GM19328 (cell line): ENCODE results near the gene PLEK.
"Not testable (repeated sequence)": the region's sequence is repeated elsewhere in the genome, so short reads cannot be mapped to it uniquely, and the experiment has no call there.

Source experiments
- ATAC-seq: cut with Tn5 transposase; IDR thresholded peaks from one replicate; pipeline ENCODE4 v1.9.1; 2021; ENCODE audit warnings: mild to moderate bottlenecking, moderate library complexity; ENCODE audit not compliant: unreplicated experiment

Gene PLEK

DNA sequence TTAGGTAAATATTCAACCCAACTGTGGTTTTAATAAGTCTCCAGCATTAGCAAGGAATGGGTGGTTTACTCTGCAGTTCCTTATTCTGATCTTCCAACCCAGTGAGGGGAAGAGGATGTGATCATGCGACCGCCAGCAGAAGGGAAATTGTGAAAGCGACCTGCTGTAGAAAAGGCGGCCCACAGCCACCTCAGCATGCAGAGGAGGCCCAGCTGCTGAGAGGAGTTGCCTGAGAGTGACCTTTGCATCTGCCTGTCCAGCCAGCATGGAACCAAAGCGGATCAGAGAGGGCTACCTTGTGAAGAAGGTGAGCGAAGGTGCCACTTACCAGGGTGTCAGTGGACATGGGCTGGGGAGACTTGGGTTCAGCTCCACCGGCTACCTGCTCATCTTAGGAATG is at the start of gene PLEK:
Gene PLEK, plus strand, starts transcription at position 196 of the 400 bp plus-strand sequence. Its CDS starts 70 bp downstream, at position 266.
- ATAC-seq = peak; percentile 47

GRCh38 chr2:68316111-68316510 is 49.0 kb upstream of the PLEK start:
- ATAC-seq = no peak

DNA sequence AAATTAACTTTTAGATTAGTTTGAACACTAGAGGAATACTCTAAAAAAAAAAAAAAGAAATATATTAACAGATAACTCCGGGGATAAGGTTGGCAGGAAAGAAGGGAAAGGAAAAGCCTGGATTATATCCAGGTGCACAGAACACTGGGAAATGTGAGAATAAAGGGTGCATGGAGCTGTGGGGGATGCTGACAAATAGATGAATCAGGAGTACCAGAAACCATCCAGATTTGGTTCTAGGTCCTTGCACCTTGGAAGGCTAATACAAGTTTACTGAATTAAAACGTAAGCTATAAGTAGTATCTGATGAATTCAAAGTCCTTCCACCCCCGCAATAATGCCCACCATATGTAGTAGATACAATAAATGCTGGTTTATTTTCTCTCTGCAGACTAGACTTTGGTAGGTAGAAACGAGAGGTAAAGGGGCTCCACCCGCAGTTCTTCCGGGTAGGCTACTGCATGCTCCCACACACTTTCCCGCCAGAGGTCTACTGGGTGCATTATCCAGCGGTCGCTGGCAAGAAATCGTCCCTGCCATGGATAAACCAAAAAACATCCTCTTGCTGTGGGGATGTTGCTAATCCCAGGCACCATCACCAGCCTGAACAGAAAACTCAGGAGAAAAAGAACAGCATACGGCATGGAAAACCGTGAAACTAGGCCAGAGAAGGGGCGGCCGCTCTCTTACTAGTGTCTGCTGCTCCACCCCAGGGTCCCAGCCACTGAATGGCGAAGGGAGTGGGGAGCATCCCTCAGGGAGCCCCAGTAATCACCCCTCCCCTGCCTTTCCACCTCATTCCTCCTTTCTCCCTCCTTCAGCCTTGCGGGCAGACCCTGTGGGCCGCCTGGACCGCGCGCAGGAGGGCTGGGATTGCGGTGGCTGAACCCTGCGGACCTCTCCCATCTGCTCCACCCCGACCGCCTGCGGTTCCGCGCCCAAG is 46.8 kb upstream of the PLEK start:
- no peak for ATAC-seq

DNA sequence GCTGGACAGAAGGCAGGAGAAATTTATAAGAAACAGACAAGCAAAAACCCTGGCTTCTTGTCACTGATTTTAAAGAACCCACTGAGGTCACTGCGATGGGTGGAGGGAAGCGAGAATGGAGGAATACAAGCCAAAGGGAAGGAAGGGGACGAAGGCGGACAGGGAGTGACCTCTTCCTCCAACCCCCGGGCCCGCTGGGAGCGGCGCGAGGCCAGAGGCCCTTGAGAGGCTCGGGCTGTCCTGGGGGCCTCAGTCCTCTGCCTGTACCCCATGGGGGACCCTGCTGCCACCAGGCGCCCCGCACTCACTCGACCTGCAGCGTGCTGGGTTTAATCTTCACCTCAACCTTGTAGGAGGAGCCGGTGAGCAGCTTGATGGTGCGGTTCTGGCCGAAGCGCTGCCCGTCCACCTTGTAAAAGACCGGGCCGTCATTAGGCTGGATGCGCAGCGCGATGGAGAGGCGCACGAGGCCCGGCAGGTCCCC is 46.1 kb upstream of the PLEK start:
- ATAC-seq = no peak

DNA sequence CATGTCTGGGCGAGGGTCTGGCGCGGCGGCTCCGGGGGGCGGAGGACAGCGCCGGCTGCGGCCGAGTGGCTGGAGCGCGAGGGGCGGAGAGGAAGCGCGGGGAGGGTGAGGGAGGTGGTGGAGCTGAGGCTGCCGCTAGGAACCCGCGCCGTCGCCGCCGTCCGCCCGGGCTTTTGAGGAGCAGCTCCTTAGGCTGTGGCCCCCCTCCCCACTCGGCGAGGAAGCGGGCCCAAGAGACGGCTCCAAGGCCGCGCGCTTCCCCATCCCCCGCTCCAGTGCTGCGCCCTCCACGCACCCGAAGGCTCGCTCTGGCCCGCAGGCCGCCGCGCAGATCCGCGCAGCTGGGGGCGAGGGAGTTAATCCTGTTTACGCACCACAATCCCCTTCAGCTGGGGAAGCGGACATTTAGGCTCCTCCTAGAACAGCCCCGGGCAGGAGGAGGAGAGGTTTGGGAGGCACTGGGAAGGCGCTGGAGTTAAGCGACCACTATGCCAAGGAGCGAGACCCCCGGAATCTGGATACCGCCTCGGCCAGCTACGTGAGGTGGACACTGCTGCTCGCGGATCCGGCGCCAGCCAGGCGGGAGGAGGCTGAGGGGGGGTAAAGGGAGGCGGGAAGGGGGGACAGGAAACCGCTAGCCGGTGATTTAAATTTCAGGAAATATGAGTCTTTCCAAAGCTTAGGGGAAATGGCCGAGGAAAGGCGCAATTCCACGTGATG is 45.5 kb upstream of the PLEK start, which contains the start of gene CNRIP1:
Gene CNRIP1, minus strand, starts transcription at position 552 of the 720 bp plus-strand sequence. Its CDS starts 549 bp downstream, at position 3.
- ATAC-seq = no peak

DNA sequence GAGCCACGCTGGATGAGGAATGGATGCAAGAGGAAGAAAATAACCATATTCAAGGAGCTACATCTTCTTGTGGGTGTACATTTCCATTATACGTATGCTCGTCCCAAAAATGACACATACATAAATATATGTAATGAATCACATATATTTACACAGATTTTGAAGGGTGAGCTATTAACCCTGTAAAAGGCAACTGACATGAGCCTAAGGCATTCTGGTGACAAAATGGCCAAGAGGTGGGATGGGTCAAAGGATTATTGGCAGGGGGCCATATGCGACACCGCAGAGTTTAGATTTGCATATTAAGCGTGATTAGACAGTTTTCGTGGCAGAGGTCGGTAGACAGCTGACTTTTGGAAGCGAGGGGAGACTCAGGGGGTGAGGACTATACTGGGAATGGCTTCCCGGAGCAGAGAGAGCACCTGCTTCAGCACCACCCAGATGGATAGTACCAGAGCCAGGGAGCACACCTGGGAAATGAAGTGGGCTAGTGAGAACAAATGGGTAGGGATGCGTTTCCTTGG is 44.9 kb upstream of the PLEK start:
- ATAC-seq = no peak

GRCh38 chr2:68325056-68325455 is 40.0 kb upstream of the PLEK start:
- no peak for ATAC-seq

DNA sequence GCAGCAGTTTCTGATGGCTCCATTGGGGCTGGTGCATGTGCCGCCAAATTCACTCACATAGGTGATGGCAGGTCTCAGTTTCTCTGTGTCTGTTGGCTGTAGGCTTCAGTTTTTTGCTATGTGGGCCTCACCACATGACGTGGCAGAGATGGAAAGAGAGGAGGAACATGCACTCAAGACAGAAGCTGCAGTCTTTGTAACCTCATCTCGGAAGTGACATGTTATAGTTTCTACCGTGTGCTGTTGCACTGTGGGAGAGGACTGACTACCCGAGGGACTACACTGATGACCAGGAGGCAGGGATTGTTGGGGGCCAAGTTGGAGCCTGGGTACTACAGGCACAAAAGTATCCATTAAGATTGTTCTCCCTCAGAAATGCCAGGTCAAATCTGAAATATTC is 36.2 kb upstream of the PLEK start:
- ATAC-seq = no peak

DNA sequence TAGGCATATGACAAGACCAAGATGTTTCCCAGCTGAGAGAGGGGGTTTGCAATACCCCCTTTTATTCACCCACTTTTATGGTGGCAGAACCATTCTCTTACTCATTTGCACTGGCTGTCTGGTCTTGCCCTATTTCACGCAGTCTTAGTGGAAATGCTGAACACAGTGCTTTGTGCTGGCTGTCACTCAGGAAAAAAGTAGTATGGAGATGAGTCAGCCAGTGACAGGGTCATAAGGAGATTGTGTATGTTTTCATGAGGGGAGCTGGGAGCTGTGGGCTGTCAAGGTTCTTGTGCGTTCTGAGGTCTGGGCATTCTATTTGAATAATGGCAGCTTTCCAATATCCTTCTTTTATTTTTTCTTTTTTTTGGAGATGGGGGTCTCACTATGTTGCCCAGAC is 34.4 kb upstream of the PLEK start:
- no peak for ATAC-seq

DNA sequence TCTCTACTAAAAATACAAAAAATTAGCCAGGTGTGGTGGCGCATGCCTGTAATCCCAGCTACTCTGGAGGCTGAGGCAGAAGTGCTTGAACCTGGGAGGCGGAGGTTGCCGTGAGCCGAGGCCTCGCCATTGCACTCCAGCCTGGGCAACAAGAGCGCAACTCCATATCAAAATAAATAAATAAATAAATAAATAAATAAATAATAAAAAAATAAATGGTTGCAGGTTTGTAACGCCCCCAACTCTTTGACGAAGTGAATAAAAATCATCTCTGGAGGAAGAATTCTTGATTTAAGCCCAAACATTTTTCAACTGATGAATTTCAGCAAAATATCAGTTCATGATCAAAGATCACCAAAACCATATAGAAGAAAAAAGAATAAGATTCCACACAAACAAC is 32.1 kb upstream of the PLEK start:
- no peak for ATAC-seq

- ATAC-seq = no peak
Measured at GRCh38 chr2:68333931-68334330, 31.2 kb upstream of the PLEK start.

GRCh38 chr2:68336192-68336591 is 28.9 kb upstream of the PLEK start:
- ATAC-seq = no peak

DNA sequence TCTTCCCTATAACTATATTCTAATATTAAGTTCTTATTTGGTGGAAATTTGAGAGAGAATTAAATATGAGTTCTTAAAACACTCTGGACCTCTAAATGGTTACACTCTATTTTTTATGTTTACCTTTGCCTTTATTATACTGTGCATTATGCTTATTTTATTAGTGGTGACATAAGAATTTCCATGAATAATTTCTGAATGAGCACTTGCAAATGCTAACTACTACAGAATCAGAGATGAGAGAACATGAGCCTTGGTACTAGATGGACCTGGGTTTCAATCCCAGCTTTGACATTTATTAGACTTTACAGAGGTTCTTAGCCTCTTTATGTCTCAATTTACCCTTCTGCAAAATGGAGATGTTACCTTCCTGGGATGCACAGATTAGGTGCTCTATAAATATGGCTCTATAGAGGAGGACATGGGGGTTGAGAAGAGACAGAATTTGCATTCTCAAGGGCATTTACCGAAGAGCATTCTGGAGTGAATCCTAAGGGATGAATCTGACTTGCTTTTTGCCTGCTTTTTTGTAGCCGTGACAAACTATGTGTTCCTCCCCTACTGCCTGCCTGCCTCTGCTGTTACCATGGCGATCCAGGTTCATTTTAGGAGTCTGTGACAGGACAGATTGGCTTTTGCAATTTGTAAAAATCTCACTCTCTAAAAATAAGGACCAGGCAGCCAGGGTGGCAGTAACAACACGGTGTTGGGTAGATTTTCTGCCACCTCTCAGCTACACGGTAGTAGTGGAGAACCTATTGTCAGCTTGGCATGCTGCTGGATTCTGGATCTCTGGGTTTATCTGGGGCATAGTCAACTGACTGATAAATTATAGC is 24.6 kb upstream of the PLEK start:
- ATAC-seq = no peak

- no peak for ATAC-seq
Measured at GRCh38 chr2:68341062-68341329, 24.1 kb upstream of the PLEK start.

- no peak for ATAC-seq
Measured at GRCh38 chr2:68341583-68341982, 23.5 kb upstream of the PLEK start.

GRCh38 chr2:68342470-68342869 is 22.6 kb upstream of the PLEK start:
- no peak for ATAC-seq

DNA sequence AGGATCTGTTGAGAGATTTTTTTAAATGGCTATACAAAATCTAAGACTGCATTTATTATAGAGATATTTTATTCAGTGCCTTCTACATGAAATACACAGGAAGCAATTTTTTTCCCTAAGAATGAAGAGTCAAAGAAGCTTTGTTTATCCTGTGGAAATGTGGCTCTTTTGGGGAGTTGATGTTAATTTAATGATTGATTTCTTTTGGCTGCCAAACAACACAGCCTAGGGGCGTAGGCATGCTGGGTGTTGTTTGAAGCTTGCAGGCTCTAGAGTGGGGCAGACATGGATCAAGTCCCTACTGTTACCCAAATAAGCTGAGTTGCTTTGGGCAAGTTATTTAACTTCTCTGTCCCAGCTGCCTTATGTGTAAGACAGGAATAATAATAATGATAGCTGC is 21.1 kb upstream of the PLEK start:
- no peak for ATAC-seq

DNA sequence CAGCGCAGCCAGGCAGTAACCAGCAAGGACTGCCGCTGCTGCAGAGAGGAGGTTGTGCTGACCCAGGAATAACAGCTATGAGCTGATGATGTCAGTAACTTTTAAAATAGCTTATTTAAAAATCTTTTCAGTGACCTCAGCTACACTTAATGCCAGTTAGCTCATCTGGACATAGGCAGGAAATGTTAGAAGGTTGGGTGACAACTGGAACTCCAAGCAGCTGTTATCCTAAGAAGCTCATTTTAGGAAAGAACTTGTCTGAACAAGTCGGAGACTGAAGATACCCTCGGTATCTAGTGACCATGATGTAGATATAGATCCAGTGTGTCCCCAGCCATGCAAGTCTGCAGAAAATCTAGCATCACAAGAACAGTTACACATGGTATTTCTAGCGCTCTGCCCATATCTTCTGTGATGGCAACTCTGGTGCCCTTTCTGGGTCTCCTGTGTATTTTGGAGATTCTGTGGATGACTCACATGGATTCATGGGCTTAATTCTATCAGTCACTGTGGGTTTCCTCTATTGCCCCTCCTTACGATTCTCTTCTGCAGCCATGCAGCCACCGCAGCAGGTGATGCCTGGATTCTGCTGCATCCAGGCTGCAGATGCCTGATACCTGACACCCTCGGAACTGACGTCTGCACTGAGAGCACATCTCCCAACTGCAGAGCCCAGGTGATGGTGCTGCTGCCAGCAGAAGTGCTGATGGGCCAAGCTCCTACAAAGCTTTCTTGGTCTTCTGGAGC is 19.8 kb upstream of the PLEK start:
- ATAC-seq = no peak

GRCh38 chr2:68349091-68349490 is 16.0 kb upstream of the PLEK start:
- not testable (repeated sequence) for ATAC-seq

GRCh38 chr2:68351997-68352396 is 13.1 kb upstream of the PLEK start:
- ATAC-seq = no peak
